NT2/D1 (cell line): ENCODE data around the gene HOXB8.

ENCODE experiments used
- YY1 ChIP-seq: IDR thresholded peaks from 2 replicates; pipeline ENCODE4 v1.6.1; 2011; ENCODE audit not compliant: insufficient read length, insufficient read depth
- ZNF274 ChIP-seq: IDR thresholded peaks from 2 replicates; pipeline ENCODE4 v1.6.1; 2011; ENCODE audit warnings: mild to moderate bottlenecking, low read depth, low read length

GRCh38 chr17:48612854-48613691 is 2.0 kb downstream of the HOXB8 start:
- TF ChIP-seq ZNF274, result no peak
- TF ChIP-seq YY1, result no peak
